RWPE1 (cell line): ENCODE measurements around the gene DNAJC10.

Experiments
- CTCF ChIA-PET: fragments of 350-600 bp; sonication (Branson Sonifier 250); formaldehyde crosslinking; extraction: SDS; loops from one replicate; lab custom pipeline; 2021; lab: Yijun Ruan, JAX
- POLR2A ChIA-PET: fragments of 400-600 bp; formaldehyde crosslinking; extraction: SDS; loops from one replicate; lab custom pipeline; 2020; ENCODE audit warnings: antibody characterized with exemption; ENCODE audit not compliant: low non-redundant PET; lab: Yijun Ruan, JAX
- DNase-seq: peaks from one replicate; pipeline ENCODE4 v3.0.0; 2012; ENCODE audit warnings: low spot score
- H3K27ac ChIP-seq: fragments of 450-650 bp; 2 replicates; pipeline ENCODE4 v1.5.1; 2017
- CTCF ChIP-seq: fragments of 450-650 bp; conservative IDR thresholded peaks from 2 replicates; pipeline ENCODE4 v1.5.1; 2017; ENCODE audit warnings: low read depth, mild to moderate bottlenecking

DNAJC10 gene

GRCh38 chr2:182817558-182817957, 101.5 kb downstream of the DNAJC10 start:
- TF ChIP-seq CTCF, result no peak
- DNase-seq, result no peak
- H3K27ac ChIP-seq, result no peak overlapping the region
- ChIA-PET CTCF (no interaction called here), POLR2A (no interaction called here)

DNA sequence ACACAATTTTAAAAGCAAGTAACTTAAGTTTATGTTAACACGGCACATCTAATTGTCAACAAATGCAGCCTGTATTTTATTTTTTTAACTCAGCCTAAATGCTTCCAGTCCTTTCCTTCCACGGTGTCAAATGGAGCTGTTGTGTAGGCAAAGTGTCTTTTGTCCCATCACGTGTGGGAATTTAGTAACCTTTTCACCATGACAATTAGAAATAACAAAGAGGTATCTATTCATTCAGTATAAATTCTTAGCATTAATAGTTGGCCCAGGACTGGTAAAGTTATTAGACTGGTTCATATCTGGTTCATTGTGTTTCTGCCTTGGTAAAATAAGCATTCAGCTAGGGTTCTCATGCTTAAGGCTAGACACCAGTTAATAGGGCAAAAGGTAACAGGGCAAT, 102.4 kb downstream of the DNAJC10 start:
- no peak overlapping the region for H3K27ac ChIP-seq
- TF ChIP-seq CTCF, result no peak
- no peak for DNase-seq
- CTCF ChIA-PET, result no interaction called here
- POLR2A ChIA-PET, result no interaction called here

- CTCF ChIA-PET, result interaction anchor here (0.6 kb wide), 1 partner anchor 151 kb away, joined by 3 read pairs; no protein-coding TSS in a partner anchor
- H3K27ac ChIP-seq, result no peak overlapping the region
- DNase-seq, result no peak
- POLR2A ChIA-PET, result no interaction called here
- no peak for TF ChIP-seq CTCF
Measured at GRCh38 chr2:182818925-182819324, 102.9 kb downstream of the DNAJC10 start.

DNA sequence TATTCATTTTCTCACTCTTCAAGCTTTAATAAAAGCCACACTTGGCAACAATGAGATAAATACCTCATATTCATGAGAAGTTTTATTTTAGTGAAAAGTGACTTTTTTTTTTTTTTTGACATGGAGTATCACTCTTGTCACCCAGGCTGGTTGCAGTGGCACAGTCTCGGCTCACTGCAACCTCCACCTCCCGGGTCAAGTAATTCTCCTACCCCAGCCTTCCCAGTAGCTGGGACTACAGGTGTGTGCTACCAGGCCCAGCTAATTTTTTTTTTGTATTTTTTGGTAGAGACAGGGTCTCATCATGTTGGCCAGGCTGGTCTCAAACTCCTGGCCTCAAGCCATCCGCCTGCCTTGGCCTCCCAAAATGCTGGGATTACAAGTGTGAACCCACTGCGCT, 103.4 kb downstream of the DNAJC10 start:
- TF ChIP-seq CTCF, result no peak
- no peak overlapping the region for H3K27ac ChIP-seq
- POLR2A ChIA-PET, result no interaction called here
- CTCF ChIA-PET, result interaction anchor here (0.6 kb wide), 1 partner anchor 151 kb away, joined by 3 read pairs; no protein-coding TSS in a partner anchor
- no peak for DNase-seq

DNA sequence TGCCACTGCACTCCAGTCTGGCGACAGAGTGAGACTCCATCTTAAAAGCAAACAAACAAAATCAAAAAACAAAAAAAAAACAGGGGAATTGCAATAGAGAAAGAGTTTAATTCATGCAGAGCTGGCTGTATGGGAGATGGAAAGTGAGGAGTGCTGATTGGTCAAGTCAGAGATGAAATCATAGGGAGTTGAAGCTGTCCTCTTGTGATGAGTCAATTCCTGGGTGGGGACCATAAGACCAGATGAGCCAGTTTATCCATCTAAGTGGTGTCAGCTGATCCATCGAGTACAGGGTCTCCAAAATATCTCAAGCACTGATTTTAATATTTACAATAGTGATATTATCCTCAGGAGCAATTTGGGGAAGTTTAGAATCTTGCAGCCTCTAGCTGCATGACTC, 105.1 kb downstream of the DNAJC10 start:
- ChIA-PET POLR2A (no interaction called here), CTCF (interaction anchor here (1.0 kb wide), 1 partner anchor 20 kb away, joined by 9 read pairs; no protein-coding TSS in a partner anchor)
- no peak overlapping the region for H3K27ac ChIP-seq
- no peak for DNase-seq
- TF ChIP-seq CTCF, result no peak

DNA sequence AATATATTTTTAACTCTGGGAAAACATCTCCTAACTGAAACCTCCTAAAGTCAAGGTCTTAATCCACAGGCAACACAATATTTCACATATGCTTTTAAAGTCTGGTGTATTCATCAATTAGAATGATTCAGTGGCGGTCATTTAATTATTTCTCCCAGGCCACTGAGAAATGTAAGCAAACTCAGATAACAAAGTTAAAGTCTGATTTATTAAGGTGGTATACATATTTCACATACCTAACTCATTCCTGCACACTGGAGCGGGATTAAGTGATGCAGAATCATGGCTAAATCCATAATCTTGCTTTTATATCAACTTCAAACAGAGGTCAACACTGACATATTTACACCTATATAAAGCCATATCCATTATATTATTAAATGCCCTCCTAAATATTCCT, 106.7 kb downstream of the DNAJC10 start:
- ChIA-PET POLR2A (no interaction called here), CTCF (no interaction called here)
- H3K27ac ChIP-seq, result no peak overlapping the region
- DNase-seq, result no peak
- TF ChIP-seq CTCF, result no peak
